HG03558 (cell line): Measurements from ENCODE around the gene NACC2.

Experiments used
- ATAC-seq: cut with Tn5 transposase; IDR thresholded peaks from one replicate; pipeline ENCODE4 v1.9.1; 2021; ENCODE audit warnings: moderate number of reproducible peaks; ENCODE audit not compliant: unreplicated experiment; ENCODE audit errors: extremely low read depth

Gene NACC2

GRCh38 chr9:136096505-136097001, 1.5 kb upstream of the NACC2 start:
- ATAC-seq: no peak

GRCh38 chr9:136093995-136094881, 851 bp downstream of the NACC2 start:
- ATAC-seq: no peak

GRCh38 chr9:136093346-136093986, 1.6 kb downstream of the NACC2 start:
- ATAC-seq: no peak

- ATAC-seq: no peak
Measured at GRCh38 chr9:136092741-136093140, 2.3 kb downstream of the NACC2 start.

GRCh38 chr9:136092353-136092650, 2.8 kb downstream of the NACC2 start:
- no peak for ATAC-seq

GRCh38 chr9:136091582-136092352, 3.3 kb downstream of the NACC2 start:
- no peak for ATAC-seq

GRCh38 chr9:136090768-136091581, 4.1 kb downstream of the NACC2 start:
- no peak for ATAC-seq

- ATAC-seq: no peak
Measured at GRCh38 chr9:136090056-136090735, 4.9 kb downstream of the NACC2 start.

- no peak for ATAC-seq
Measured at GRCh38 chr9:136089697-136090045, 5.4 kb downstream of the NACC2 start.

- no peak for ATAC-seq
Measured at GRCh38 chr9:136088939-136089696, 6.0 kb downstream of the NACC2 start.

- ATAC-seq: no peak
Measured at GRCh38 chr9:136088481-136088938, 6.6 kb downstream of the NACC2 start.

GRCh38 chr9:136087741-136088480, 7.2 kb downstream of the NACC2 start:
- no peak for ATAC-seq

- ATAC-seq: no peak
Measured at GRCh38 chr9:136086951-136087740, 7.9 kb downstream of the NACC2 start.

- ATAC-seq: no peak
Measured at GRCh38 chr9:136086213-136086881, 8.7 kb downstream of the NACC2 start.

- no peak for ATAC-seq
Measured at GRCh38 chr9:136085815-136086212, 9.3 kb downstream of the NACC2 start.

- ATAC-seq: no peak
Measured at GRCh38 chr9:136084063-136084944, 10.8 kb downstream of the NACC2 start.
